ENCODE data around the gene GBE1. TPM values are rescaled to one million over a fixed set of nuclear protein-coding genes. Genes with fewer than 3 reads are reported as not detected.

GBE1 gene
- polyA plus RNA-seq, 1 donor (not counting 4 experiments of a cell fraction or from before 2014, with no cell fraction given): 30.2 TPM

DNA sequence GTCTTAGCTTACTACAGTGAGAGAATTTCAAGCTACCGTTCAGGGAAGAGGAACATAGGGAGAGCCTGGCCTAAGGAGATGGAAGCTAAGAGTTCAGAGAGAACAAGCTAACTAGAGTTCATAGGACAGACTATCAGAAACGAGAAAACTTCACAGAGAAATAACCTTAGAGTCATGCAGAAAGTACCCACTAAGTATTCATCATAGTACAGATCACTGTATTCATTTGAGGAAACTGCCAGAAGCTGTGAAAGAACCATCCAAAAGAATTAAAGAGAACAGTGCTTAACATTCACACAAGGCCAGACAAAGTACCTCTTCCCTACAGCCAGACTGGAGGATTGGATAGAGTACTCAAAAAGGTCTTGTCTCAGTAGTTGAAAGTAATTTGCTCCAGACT, 15.2 kb upstream of the GBE1 start:
- FAIRE-seq (no peak), DNase-seq (ENCODE audit: low read depth, low spot score) (no peak)
- Histone ChIP-seq H3K9me1 (ENCODE audit: control insufficient read depth, extremely low read depth, insufficient read depth, low read length) (no peaks in the 10 kb centered on the region), H3K4me3 (ENCODE audit: control insufficient read depth in 2 of 3, extremely low read depth in 1 of 3, insufficient read depth in 2 of 3, low read depth in 1 of 3, low read length in 3 of 3) (no peak overlapping the region), H3K9ac (ENCODE audit: control insufficient read depth, extremely low read depth, insufficient read depth, low read length) (no peak overlapping the region), H2AFZ (ENCODE audit: control insufficient read depth, low read length) (no peak overlapping the region), H3K4me2 (ENCODE audit: control insufficient read depth, extremely low read depth, insufficient read depth, low read depth, low read length) (no peak overlapping the region), H3K36me3 (ENCODE audit: control insufficient read depth in 2 of 2, extremely low read depth in 1 of 2, insufficient read depth in 2 of 2, low read length in 2 of 2) (no peaks in the 10 kb centered on the region), H3K27ac (ENCODE audit: control insufficient read depth, insufficient read depth, low read length) (no peak overlapping the region), H3K27me3 (ENCODE audit: control insufficient read depth, extremely low read depth, insufficient read depth, low read length) (no peaks in the 10 kb centered on the region), H4K20me1 (ENCODE audit: control insufficient read depth, extremely low read depth, insufficient read depth, low read length) (no peaks in the 10 kb centered on the region), H3K9me3 (ENCODE audit: control insufficient read depth, low read depth, low read length) (no peaks in the 10 kb centered on the region), H3K79me2 (ENCODE audit: control insufficient read depth, insufficient read depth, low read length) (no peaks in the 10 kb centered on the region), H3K4me1 (ENCODE audit: control insufficient read depth, extremely low read depth, insufficient read depth, low read length) (no peaks in the 10 kb centered on the region)
- TF ChIP-seq, protein P1, sequence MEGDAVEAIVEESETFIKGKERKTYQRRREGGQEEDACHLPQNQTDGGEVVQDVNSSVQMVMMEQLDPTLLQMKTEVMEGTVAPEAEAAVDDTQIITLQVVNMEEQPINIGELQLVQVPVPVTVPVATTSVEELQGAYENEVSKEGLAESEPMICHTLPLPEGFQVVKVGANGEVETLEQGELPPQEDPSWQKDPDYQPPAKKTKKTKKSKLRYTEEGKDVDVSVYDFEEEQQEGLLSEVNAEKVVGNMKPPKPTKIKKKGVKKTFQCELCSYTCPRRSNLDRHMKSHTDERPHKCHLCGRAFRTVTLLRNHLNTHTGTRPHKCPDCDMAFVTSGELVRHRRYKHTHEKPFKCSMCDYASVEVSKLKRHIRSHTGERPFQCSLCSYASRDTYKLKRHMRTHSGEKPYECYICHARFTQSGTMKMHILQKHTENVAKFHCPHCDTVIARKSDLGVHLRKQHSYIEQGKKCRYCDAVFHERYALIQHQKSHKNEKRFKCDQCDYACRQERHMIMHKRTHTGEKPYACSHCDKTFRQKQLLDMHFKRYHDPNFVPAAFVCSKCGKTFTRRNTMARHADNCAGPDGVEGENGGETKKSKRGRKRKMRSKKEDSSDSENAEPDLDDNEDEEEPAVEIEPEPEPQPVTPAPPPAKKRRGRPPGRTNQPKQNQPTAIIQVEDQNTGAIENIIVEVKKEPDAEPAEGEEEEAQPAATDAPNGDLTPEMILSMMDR (optimal IDR thresholded peaks at IDR 0.05 in 1 of 3, IDR thresholded peaks at IDR 0.05 in 1 of 3, conservative IDR thresholded peaks at IDR 0.05 in 1 of 3; ENCODE audit: extremely low read depth in 1 of 3, insufficient read depth in 2 of 3, low read length in 3 of 3): no peak
- dilution Hi-C loops (cut with MboI; ENCODE audit: extremely low pct_ligation_motif_present, low sequenced_read_pairs): no loop called here

DNA sequence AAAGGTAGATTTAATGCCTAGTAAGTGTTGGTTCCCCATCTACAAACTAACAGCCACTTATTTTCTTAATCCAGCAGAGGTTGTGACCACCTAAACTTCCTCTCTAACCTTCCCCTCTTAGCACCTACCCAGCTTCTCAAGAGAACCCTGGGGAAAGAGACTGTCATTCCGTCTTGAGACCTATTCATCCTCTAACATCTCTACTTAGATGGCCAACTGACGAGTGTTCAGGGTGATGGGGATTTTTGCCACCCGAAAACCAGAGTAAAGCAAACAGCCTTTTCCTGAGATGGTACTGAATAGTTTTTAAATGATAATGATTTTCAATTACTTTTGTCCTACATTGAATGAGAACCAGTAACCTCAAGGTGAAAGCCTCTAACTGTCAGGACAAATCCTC, 9.3 kb upstream of the GBE1 start:
- DNase-seq (ENCODE audit: low read depth, low spot score) (no peak), FAIRE-seq (no peak)
- Histone ChIP-seq H3K79me2 (ENCODE audit: control insufficient read depth, insufficient read depth, low read length) (no peaks in the 10 kb centered on the region), H3K9ac (ENCODE audit: control insufficient read depth, extremely low read depth, insufficient read depth, low read length) (no peak overlapping the region), H3K4me2 (ENCODE audit: control insufficient read depth, extremely low read depth, insufficient read depth, low read depth, low read length) (no peak overlapping the region), H3K27ac (ENCODE audit: control insufficient read depth, insufficient read depth, low read length) (no peak overlapping the region), H4K20me1 (ENCODE audit: control insufficient read depth, extremely low read depth, insufficient read depth, low read length) (no peaks in the 10 kb centered on the region), H3K4me1 (ENCODE audit: control insufficient read depth, extremely low read depth, insufficient read depth, low read length) (no peaks in the 10 kb centered on the region), H3K4me3 (ENCODE audit: control insufficient read depth in 2 of 3, extremely low read depth in 1 of 3, insufficient read depth in 2 of 3, low read depth in 1 of 3, low read length in 3 of 3) (no peak overlapping the region), H2AFZ (ENCODE audit: control insufficient read depth, low read length) (no peak overlapping the region), H3K9me3 (ENCODE audit: control insufficient read depth, low read depth, low read length) (no peaks in the 10 kb centered on the region), H3K9me1 (ENCODE audit: control insufficient read depth, extremely low read depth, insufficient read depth, low read length) (no peaks in the 10 kb centered on the region), H3K36me3 (ENCODE audit: control insufficient read depth in 2 of 2, extremely low read depth in 1 of 2, insufficient read depth in 2 of 2, low read length in 2 of 2) (no peaks in the 10 kb centered on the region), H3K27me3 (ENCODE audit: control insufficient read depth, extremely low read depth, insufficient read depth, low read length) (no peaks in the 10 kb centered on the region)
- TF ChIP-seq, protein P1 (optimal IDR thresholded peaks at IDR 0.05 in 1 of 3, IDR thresholded peaks at IDR 0.05 in 1 of 3, conservative IDR thresholded peaks at IDR 0.05 in 1 of 3; ENCODE audit: extremely low read depth in 1 of 3, insufficient read depth in 2 of 3, low read length in 3 of 3): no peak
- TF ChIP-seq EZH2 (IDR thresholded peaks at IDR 0.05; ENCODE audit: low read length): no peak
- dilution Hi-C loops (cut with MboI; ENCODE audit: extremely low pct_ligation_motif_present, low sequenced_read_pairs): no loop called here

All from keratinocyte (primary cell).